ENCODE measurements around the gene DGKI. TPM values are rescaled to one million over a fixed set of nuclear protein-coding genes. Genes with fewer than 3 reads are reported as not detected.

Gene DGKI
- total RNA-seq, 2 experiments from 2014 or later, result 0.46 TPM; not detected in 1

DNA sequence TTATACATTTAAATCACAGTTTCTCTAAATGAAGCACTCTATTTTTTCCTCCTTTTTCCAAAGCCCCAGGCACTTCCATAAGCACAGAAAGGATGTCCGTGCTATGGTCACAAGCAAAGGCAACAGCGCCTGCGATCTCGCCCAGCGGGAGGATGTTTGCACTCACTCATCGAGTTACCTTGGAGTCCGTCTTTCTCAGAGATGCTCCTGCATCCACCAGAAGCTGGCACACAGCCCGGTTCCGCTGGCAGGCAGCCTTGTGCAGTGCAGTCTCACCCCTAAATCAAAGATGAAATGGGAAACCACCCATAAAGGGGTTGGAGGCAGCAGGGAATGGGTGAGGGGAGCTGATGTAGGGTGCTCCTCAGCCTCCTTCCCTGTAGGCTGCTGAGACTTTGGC is 451.4 kb downstream of the DGKI start:
- POLR2A ChIA-PET, result interaction anchor here (0.5 to 1.8 kb wide), 2 partner anchors 12 to 656 kb away, joined by 3 to 5 read pairs; no protein-coding TSS in a partner anchor
- TF ChIP-seq EZH2phosphoT487 (IDR thresholded peaks at IDR 0.05; ENCODE audit: borderline replicate concordance, low read depth, low read length), result no peak
- TF ChIP-seq, protein P1, sequence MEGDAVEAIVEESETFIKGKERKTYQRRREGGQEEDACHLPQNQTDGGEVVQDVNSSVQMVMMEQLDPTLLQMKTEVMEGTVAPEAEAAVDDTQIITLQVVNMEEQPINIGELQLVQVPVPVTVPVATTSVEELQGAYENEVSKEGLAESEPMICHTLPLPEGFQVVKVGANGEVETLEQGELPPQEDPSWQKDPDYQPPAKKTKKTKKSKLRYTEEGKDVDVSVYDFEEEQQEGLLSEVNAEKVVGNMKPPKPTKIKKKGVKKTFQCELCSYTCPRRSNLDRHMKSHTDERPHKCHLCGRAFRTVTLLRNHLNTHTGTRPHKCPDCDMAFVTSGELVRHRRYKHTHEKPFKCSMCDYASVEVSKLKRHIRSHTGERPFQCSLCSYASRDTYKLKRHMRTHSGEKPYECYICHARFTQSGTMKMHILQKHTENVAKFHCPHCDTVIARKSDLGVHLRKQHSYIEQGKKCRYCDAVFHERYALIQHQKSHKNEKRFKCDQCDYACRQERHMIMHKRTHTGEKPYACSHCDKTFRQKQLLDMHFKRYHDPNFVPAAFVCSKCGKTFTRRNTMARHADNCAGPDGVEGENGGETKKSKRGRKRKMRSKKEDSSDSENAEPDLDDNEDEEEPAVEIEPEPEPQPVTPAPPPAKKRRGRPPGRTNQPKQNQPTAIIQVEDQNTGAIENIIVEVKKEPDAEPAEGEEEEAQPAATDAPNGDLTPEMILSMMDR (conservative IDR thresholded peaks at IDR 0.05; ENCODE audit: low read length), result no peak
- Histone ChIP-seq H3K36me3 (ENCODE audit: insufficient read depth, low read length) (no peaks in the 10 kb centered on the region), H3K4me2 (ENCODE audit: low read length) (no peak overlapping the region), H3K79me2 (ENCODE audit: insufficient read depth, low read depth, low read length) (no peaks in the 10 kb centered on the region), H4K20me1 (ENCODE audit: insufficient read depth, low read length) (no peaks in the 10 kb centered on the region), H3K4me3 (ENCODE audit: low read depth, low read length, poor library complexity, severe bottlenecking) (no peak overlapping the region), H2AFZ (ENCODE audit: low read length) (no peak overlapping the region), H3K9me2 (ENCODE audit: insufficient read depth, low read length) (no peaks in the 10 kb centered on the region), H3K27ac (ENCODE audit: low read depth, low read length, poor library complexity, severe bottlenecking) (no peak overlapping the region), H3K4me1 (ENCODE audit: insufficient read depth, low read length, poor library complexity, severe bottlenecking) (no peaks in the 10 kb centered on the region), H3K9me3 (ENCODE audit: low read length) (no peaks in the 10 kb centered on the region)
- BruUV-seq (replicated peaks), result no TSS peak
- intact Hi-C loops (cut with micrococcal nuclease; ENCODE audit: unreplicated experiment), result no loop called here
- CTCF ChIA-PET (ENCODE audit: unreplicated experiment), result no interaction called here
- DNase-seq (ENCODE audit: low spot score), result no peak

DNA sequence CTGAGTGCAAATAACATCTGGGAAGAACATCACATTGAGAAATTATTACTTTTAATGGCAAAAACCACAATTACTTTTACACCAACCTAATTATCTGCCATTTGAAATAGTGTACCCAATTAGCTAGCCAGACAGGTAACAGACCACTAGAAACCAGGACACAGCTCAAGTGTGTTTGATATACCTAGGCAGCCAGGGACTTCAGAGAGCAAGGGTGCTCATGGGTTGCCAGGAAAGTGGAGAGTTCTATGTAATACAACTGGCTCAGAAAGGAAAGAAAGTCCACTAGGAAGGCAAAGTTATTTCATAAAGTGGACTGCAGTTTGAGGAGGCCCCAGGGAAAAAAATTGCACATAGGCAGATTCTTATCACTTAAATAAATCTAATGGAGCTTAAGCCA is 453.2 kb downstream of the DGKI start:
- H4K20me1 ChIP-seq (ENCODE audit: insufficient read depth, low read length), result no peaks in the 10 kb centered on the region
- H3K9me2 ChIP-seq (ENCODE audit: insufficient read depth, low read length), result no peaks in the 10 kb centered on the region
- no peaks in the 10 kb centered on the region for H3K36me3 ChIP-seq (ENCODE audit: insufficient read depth, low read length)
- no peaks in the 10 kb centered on the region for H3K9me3 ChIP-seq (ENCODE audit: low read length)
- H3K4me1 ChIP-seq (ENCODE audit: insufficient read depth, low read length, poor library complexity, severe bottlenecking), result no peaks in the 10 kb centered on the region
- H3K79me2 ChIP-seq (ENCODE audit: insufficient read depth, low read depth, low read length), result no peaks in the 10 kb centered on the region
- H3K4me2 ChIP-seq (ENCODE audit: low read length), result no peak overlapping the region
- intact Hi-C loops (cut with micrococcal nuclease; ENCODE audit: unreplicated experiment), result no loop called here
- H3K4me3 ChIP-seq (ENCODE audit: low read depth, low read length, poor library complexity, severe bottlenecking), result no peak overlapping the region
- H2AFZ ChIP-seq (ENCODE audit: low read length), result no peak overlapping the region
- ChIA-PET CTCF (ENCODE audit: unreplicated experiment) (no interaction called here), POLR2A (interaction anchor here (1.8 kb wide), 1 partner anchor 14 kb away, joined by 5 read pairs; no protein-coding TSS in a partner anchor)
- no peak for TF ChIP-seq EZH2phosphoT487 (IDR thresholded peaks at IDR 0.05; ENCODE audit: borderline replicate concordance, low read depth, low read length)
- TF ChIP-seq, protein P1 (conservative IDR thresholded peaks at IDR 0.05; ENCODE audit: low read length), result no peak
- no TSS peak for BruUV-seq (replicated peaks)
- DNase-seq (ENCODE audit: low spot score), result no peak
- no peak overlapping the region for H3K27ac ChIP-seq (ENCODE audit: low read depth, low read length, poor library complexity, severe bottlenecking)

- BruUV-seq (replicated peaks), result no TSS peak
- H3K9me2 ChIP-seq (ENCODE audit: insufficient read depth, low read length), result no peaks in the 10 kb centered on the region
- H3K36me3 ChIP-seq (ENCODE audit: insufficient read depth, low read length), result no peaks in the 10 kb centered on the region
- no peak overlapping the region for H2AFZ ChIP-seq (ENCODE audit: low read length)
- H3K79me2 ChIP-seq (ENCODE audit: insufficient read depth, low read depth, low read length), result no peaks in the 10 kb centered on the region
- no peak overlapping the region for H3K4me2 ChIP-seq (ENCODE audit: low read length)
- no peak overlapping the region for H3K27ac ChIP-seq (ENCODE audit: low read depth, low read length, poor library complexity, severe bottlenecking)
- H3K4me3 ChIP-seq (ENCODE audit: low read depth, low read length, poor library complexity, severe bottlenecking), result no peak overlapping the region
- no peak for DNase-seq (ENCODE audit: low spot score)
- CTCF ChIA-PET (ENCODE audit: unreplicated experiment), result no interaction called here
- no peak for TF ChIP-seq EZH2phosphoT487 (IDR thresholded peaks at IDR 0.05; ENCODE audit: borderline replicate concordance, low read depth, low read length)
- TF ChIP-seq, protein P1 (conservative IDR thresholded peaks at IDR 0.05; ENCODE audit: low read length), result no peak
- no peaks in the 10 kb centered on the region for H4K20me1 ChIP-seq (ENCODE audit: insufficient read depth, low read length)
- POLR2A ChIA-PET, result interaction anchor here (0.8 kb wide), 1 partner anchor 17 kb away, joined by 3 read pairs; no protein-coding TSS in a partner anchor
- no peaks in the 10 kb centered on the region for H3K9me3 ChIP-seq (ENCODE audit: low read length)
- intact Hi-C loops (cut with micrococcal nuclease; ENCODE audit: unreplicated experiment), result no loop called here
- H3K4me1 ChIP-seq (ENCODE audit: insufficient read depth, low read length, poor library complexity, severe bottlenecking), result no peaks in the 10 kb centered on the region
Measured at GRCh38 chr7:137390076-137390475, 456.7 kb downstream of the DGKI start.
